PC-9 (cell line): ENCODE results near the gene CGRRF1. TPM values are rescaled to one million over a fixed set of nuclear protein-coding genes. Genes with fewer than 3 reads are reported as not detected.

Experiments
- BruUV-seq: library from RNA; stranded (reverse); fragments of 400-500 nt; replicated peaks from 2 replicates; lab custom pipeline; 2021; lab: Mats Ljungman, UMichigan
- CTCF ChIA-PET: fragments of 300-600 bp; sonication (Branson Sonifier 250); formaldehyde crosslinking; loops from one replicate; lab custom pipeline; 2022; ENCODE audit warnings: antibody characterized with exemption; lab: Charles Lee
- POLR2A ChIA-PET: fragments of 300-600 bp; sonication (Branson Sonifier 250); formaldehyde crosslinking; loops from one replicate; lab custom pipeline; 2022; ENCODE audit warnings: antibody characterized with exemption; ENCODE audit not compliant: unreplicated experiment; lab: Charles Lee
- DNase-seq, 2 experiments: peaks; one replicate each; pipeline versions ENCODE4 v3.0.0 to v3.0.0-alpha.2; 2015 to 2022; ENCODE audit warnings: mixed read lengths in 1 of 2
- H2AFZ ChIP-seq: fragments of 200-600 bp; sonication (generic); 2 replicates; pipeline ENCODE4 v1.8.1; 2017; ENCODE audit warnings: antibody characterized with exemption
- H3F3A ChIP-seq: fragments of 200-600 bp; sonication (generic); 2 replicates; pipeline ENCODE4 v1.8.1; 2017; ENCODE audit warnings: antibody characterized with exemption, mild to moderate bottlenecking, low read depth; ENCODE audit not compliant: insufficient read depth
- H3K27ac ChIP-seq: fragments of 200-600 bp; sonication (generic); 2 replicates; pipeline ENCODE4 v1.6.1; 2016; ENCODE audit warnings: mixed run types
- H3K27me3 ChIP-seq: fragments of 200-600 bp; sonication (generic); 2 replicates; pipeline ENCODE4 v1.6.1; 2016; ENCODE audit warnings: low read depth, mixed run types; ENCODE audit not compliant: insufficient read depth
- H3K36me3 ChIP-seq: fragments of 200-600 bp; sonication (generic); 2 replicates; pipeline ENCODE4 v1.6.1; 2016; ENCODE audit warnings: low read depth, mixed run types
- H3K4me1 ChIP-seq: fragments of 200-600 bp; sonication (generic); replicated peaks from 2 replicates; pipeline ENCODE4 v1.6.1; 2016; ENCODE audit warnings: mixed run types; ENCODE audit not compliant: insufficient read depth
- H3K4me2 ChIP-seq: fragments of 200-600 bp; sonication (generic); 2 replicates; pipeline ENCODE4 v1.6.1; 2017; ENCODE audit warnings: mixed run types
- H3K4me3 ChIP-seq: fragments of 200-600 bp; sonication (generic); 2 replicates; pipeline ENCODE4 v1.6.1; 2016; ENCODE audit warnings: mixed run types
- H3K79me2 ChIP-seq: fragments of 200-600 bp; sonication (generic); 2 replicates; pipeline ENCODE4 v1.6.1; 2017; ENCODE audit warnings: low read depth, mixed run types
- H3K9me2 ChIP-seq: fragments of 200-600 bp; sonication (generic); 2 replicates; pipeline ENCODE4 v1.8.1; 2017; ENCODE audit warnings: mild to moderate bottlenecking; ENCODE audit not compliant: insufficient read depth
- H3K9me3 ChIP-seq: fragments of 200-600 bp; sonication (generic); 2 replicates; pipeline ENCODE4 v1.8.1; 2016; ENCODE audit warnings: low read depth; ENCODE audit not compliant: insufficient read depth
- H4K20me1 ChIP-seq: fragments of 200-600 bp; sonication (generic); 2 replicates; pipeline ENCODE4 v1.8.1; 2017; ENCODE audit not compliant: insufficient read depth
- EZH2 ChIP-seq: fragments of 200-600 bp; sonication (generic); IDR thresholded peaks from 2 replicates; pipeline ENCODE4 v1.8.0; 2017; ENCODE audit warnings: antibody characterized with exemption, low read depth
- intact Hi-C: fragments of 100-400 bp; cut with micrococcal nuclease; formaldehyde crosslinking; loops from one replicate; pipeline ENCODE4 v1.10.0; 2022; ENCODE audit not compliant: unreplicated experiment
- total RNA-seq: library from RNA; stranded (reverse); gene quantifications from 2 replicates; pipeline ENCODE4 v1.2.3, GENCODE V29; 2021
- TF ChIP-seq, protein P1 (sequence below): fragments of 200-600 bp; sonication (generic); conservative IDR thresholded peaks from 2 replicates; pipeline ENCODE4 v1.6.1; 2017; ENCODE audit warnings: mixed run types, antibody characterized with exemption, mild to moderate bottlenecking, moderate library complexity

CGRRF1 gene
- total RNA-seq, 1 experiment from 2014 or later: 11.3 TPM

DNA sequence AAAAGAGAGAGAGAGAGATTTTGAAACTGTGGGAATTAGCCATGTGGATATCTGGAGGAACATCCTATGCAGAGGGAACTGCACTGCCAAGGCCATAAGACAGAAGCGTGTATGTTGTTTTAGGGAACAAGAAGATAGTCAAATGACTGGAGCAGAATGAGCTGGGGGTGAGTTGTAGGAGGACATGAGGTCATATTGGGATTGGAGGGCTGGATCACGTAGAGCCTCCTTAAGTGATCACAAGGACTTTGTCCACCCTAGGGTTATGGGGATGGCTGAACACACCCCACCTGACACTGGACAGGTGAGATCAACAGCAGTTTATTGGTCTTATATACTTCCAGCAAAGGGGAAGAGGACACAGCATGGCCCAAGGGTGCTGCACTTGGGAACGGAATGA is 8.2 kb upstream of the CGRRF1 start:
- TF ChIP-seq EZH2: no peak
- TF ChIP-seq, protein P1, sequence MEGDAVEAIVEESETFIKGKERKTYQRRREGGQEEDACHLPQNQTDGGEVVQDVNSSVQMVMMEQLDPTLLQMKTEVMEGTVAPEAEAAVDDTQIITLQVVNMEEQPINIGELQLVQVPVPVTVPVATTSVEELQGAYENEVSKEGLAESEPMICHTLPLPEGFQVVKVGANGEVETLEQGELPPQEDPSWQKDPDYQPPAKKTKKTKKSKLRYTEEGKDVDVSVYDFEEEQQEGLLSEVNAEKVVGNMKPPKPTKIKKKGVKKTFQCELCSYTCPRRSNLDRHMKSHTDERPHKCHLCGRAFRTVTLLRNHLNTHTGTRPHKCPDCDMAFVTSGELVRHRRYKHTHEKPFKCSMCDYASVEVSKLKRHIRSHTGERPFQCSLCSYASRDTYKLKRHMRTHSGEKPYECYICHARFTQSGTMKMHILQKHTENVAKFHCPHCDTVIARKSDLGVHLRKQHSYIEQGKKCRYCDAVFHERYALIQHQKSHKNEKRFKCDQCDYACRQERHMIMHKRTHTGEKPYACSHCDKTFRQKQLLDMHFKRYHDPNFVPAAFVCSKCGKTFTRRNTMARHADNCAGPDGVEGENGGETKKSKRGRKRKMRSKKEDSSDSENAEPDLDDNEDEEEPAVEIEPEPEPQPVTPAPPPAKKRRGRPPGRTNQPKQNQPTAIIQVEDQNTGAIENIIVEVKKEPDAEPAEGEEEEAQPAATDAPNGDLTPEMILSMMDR: no peak
- Histone ChIP-seq H3K36me3 (no peaks in the 10 kb centered on the region), H3K27ac (no peak overlapping the region), H3K79me2 (no peaks in the 10 kb centered on the region), H3K27me3 (no peaks in the 10 kb centered on the region), H3K9me3 (no peaks in the 10 kb centered on the region), H3K9me2 (no peaks in the 10 kb centered on the region), H3K4me3 (no peak overlapping the region), H3F3A (no peaks in the 10 kb centered on the region), H3K4me2 (no peak overlapping the region), H2AFZ (no peak overlapping the region), H3K4me1 (no peaks in the 10 kb centered on the region), H4K20me1 (no peaks in the 10 kb centered on the region)
- DNase-seq: no peak
- BruUV-seq: no TSS peak
- POLR2A ChIA-PET: no interaction called here
- CTCF ChIA-PET: interaction anchor here (0.7 kb wide), 1 partner anchor 303 kb away, joined by 14 read pairs; no protein-coding TSS in a partner anchor
- intact Hi-C loops: loop anchor here (10.0 kb wide), 1 partner anchor 273 kb away; no protein-coding TSS in a partner anchor

DNA sequence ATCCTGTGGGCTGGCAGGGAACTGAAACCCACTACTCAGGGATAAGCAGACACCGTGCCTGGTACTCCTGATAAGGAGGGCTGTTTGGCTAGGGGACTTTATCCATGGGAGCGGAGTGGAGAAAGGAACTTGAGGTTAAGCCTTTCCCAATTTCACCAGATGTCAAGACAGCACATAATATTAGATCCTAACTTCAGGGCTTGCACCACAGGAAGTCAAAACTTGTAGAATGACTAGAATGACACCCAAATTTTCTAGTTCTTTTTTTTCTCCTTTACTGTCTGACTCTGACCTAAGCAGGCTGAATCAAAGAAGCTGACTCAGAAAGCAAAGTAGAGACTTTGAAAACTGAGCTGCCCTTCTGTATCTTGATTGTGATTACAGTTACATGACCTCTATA is 7.1 kb upstream of the CGRRF1 start:
- no peak overlapping the region for H2AFZ ChIP-seq
- H3K4me3 ChIP-seq: no peak overlapping the region
- H4K20me1 ChIP-seq: no peaks in the 10 kb centered on the region
- H3K36me3 ChIP-seq: no peaks in the 10 kb centered on the region
- H3K4me2 ChIP-seq: no peak overlapping the region
- ChIA-PET POLR2A (no interaction called here), CTCF (no interaction called here)
- DNase-seq: no peak
- TF ChIP-seq, protein P1: no peak
- TF ChIP-seq EZH2: no peak
- no peaks in the 10 kb centered on the region for H3K79me2 ChIP-seq
- no peaks in the 10 kb centered on the region for H3K4me1 ChIP-seq
- H3K27ac ChIP-seq: no peak overlapping the region
- intact Hi-C loops: loop anchor here (10.0 kb wide), 1 partner anchor 272 kb away; no protein-coding TSS in a partner anchor
- no peaks in the 10 kb centered on the region for H3K9me3 ChIP-seq
- no peaks in the 10 kb centered on the region for H3F3A ChIP-seq
- no peaks in the 10 kb centered on the region for H3K27me3 ChIP-seq
- no peaks in the 10 kb centered on the region for H3K9me2 ChIP-seq
- BruUV-seq: no TSS peak

DNA sequence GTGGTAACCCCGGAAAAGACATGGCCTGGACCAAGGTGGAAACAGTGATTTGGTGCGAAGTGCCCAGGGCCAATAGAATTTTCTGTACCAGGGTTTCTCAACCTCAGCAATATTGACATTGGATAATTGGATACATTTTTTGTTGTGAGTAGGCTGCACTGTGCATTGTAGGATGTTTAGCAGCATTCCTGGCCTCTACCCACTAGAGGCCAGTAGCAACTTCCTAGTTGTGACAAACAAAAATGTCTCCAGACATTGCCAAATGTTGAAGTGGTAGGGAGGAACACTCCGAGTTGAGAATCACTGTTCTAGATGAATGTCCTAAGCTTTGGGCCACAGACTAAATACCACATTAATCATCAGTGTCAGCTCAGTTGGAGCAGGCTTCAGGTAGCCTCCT is 6.2 kb upstream of the CGRRF1 start:
- H3K4me3 ChIP-seq: no peak overlapping the region
- H3K36me3 ChIP-seq: no peaks in the 10 kb centered on the region
- no peak overlapping the region for H3K27ac ChIP-seq
- H3K79me2 ChIP-seq: no peaks in the 10 kb centered on the region
- BruUV-seq: no TSS peak
- no peaks in the 10 kb centered on the region for H3K27me3 ChIP-seq
- H3K4me1 ChIP-seq: no peaks in the 10 kb centered on the region; the same call in 1 of the 2 replicates
- H3K9me3 ChIP-seq: no peaks in the 10 kb centered on the region
- no peaks in the 10 kb centered on the region for H4K20me1 ChIP-seq
- intact Hi-C loops: loop anchor here (10.0 kb wide), 1 partner anchor 271 kb away; no protein-coding TSS in a partner anchor
- DNase-seq: peak in 1 of 2 experiments; percentile 71
- H3K9me2 ChIP-seq: no peaks in the 10 kb centered on the region
- H2AFZ ChIP-seq: peak overlapping the region; percentile 57; the same call in 1 of the 2 replicates
- TF ChIP-seq, protein P1: peak; percentile 56
- TF ChIP-seq EZH2: no peak
- CTCF ChIA-PET: interaction anchor here (0.5 to 0.7 kb wide), 2 partner anchors 22 to 547 kb away, joined by 3 read pairs; no protein-coding TSS in a partner anchor
- no peaks in the 10 kb centered on the region for H3F3A ChIP-seq
- POLR2A ChIA-PET: interaction anchor here (0.5 kb wide), 1 partner anchor 16 kb away, joined by 3 read pairs; no protein-coding TSS in a partner anchor
- H3K4me2 ChIP-seq: no peak overlapping the region
